Measurements from ENCODE around the gene BABAM2.

DNA sequence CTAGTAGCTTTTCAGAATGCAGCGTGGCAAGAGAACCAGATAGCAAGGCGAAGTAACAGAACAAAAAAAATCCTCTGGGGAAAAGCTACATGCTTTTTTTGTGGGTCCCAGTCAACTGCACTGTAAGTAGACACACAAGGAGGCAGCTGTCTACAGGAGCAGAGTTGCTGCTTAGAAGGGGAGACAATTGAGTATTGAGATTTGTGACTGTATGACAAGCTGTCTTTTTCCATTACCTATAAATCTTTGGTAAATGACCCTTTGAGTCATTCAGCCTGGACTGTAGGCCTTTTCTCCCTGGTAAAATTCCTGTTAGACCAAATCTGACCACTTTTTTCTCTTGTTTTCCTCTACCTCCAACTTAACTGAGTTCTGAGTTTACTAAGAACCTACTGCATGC, 358.0 kb downstream of the BABAM2 start:
- TF ChIP-seq, protein P1, sequence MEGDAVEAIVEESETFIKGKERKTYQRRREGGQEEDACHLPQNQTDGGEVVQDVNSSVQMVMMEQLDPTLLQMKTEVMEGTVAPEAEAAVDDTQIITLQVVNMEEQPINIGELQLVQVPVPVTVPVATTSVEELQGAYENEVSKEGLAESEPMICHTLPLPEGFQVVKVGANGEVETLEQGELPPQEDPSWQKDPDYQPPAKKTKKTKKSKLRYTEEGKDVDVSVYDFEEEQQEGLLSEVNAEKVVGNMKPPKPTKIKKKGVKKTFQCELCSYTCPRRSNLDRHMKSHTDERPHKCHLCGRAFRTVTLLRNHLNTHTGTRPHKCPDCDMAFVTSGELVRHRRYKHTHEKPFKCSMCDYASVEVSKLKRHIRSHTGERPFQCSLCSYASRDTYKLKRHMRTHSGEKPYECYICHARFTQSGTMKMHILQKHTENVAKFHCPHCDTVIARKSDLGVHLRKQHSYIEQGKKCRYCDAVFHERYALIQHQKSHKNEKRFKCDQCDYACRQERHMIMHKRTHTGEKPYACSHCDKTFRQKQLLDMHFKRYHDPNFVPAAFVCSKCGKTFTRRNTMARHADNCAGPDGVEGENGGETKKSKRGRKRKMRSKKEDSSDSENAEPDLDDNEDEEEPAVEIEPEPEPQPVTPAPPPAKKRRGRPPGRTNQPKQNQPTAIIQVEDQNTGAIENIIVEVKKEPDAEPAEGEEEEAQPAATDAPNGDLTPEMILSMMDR (IDR thresholded peaks at IDR 0.05): no peak
- no peak for TF ChIP-seq POLR2A (IDR thresholded peaks at IDR 0.05)

All from vagina (tissue), 2 donors.